Stomach smooth muscle (tissue), 2 donors: ENCODE measurements around the gene ITPRID2.
"Not testable (repeated sequence)": the region's sequence is repeated elsewhere in the genome, so short reads cannot be mapped to it uniquely, and the experiment has no call there.

Experiments used
- H3K27ac ChIP-seq: one replicate; pipeline ENCODE4 v1.7.0; 2013; ENCODE audit warnings: mild to moderate bottlenecking, low read length, inconsistent platforms
- H3K27me3 ChIP-seq, 2 donors: one replicate each; pipeline ENCODE4 v1.7.0; 2013; ENCODE audit warnings: low read length in 2 of 2; ENCODE audit not compliant: insufficient read depth in 2 of 2, control insufficient read depth in 1 of 2
- H3K36me3 ChIP-seq, 2 donors: one replicate each; pipeline ENCODE4 v1.7.0; 2013; ENCODE audit warnings: low read length in 2 of 2; ENCODE audit not compliant: control insufficient read depth in 2 of 2, insufficient read depth in 2 of 2
- H3K4me1 ChIP-seq: one replicate; pipeline ENCODE4 v1.7.0; 2013; ENCODE audit warnings: low read length; ENCODE audit not compliant: control insufficient read depth, insufficient read depth
- H3K4me3 ChIP-seq, 2 donors: one replicate each; pipeline ENCODE4 v1.7.0; 2013; ENCODE audit warnings: low read length in 2 of 2
- H3K9ac ChIP-seq, 2 donors: one replicate each; pipeline ENCODE4 v1.7.0; 2013; ENCODE audit warnings: low read length in 2 of 2, mild to moderate bottlenecking in 1 of 2
- H3K9me3 ChIP-seq, 2 donors: one replicate each; pipeline ENCODE4 v1.7.0; 2013; ENCODE audit warnings: low read length in 2 of 2; ENCODE audit not compliant: control insufficient read depth in 2 of 2
- donor health status: healthy.
- donor health status: Pancreatic carcinoma.

The ITPRID2 gene

GRCh38 chr2:181947273-181947672 is 55.7 kb downstream of the ITPRID2 start:
- no peaks in the 10 kb centered on the region for H3K27me3 ChIP-seq
- no peak overlapping the region for H3K9ac ChIP-seq
- no peaks in the 10 kb centered on the region for H3K9me3 ChIP-seq
- H3K4me3 ChIP-seq: no peak overlapping the region
- no peaks in the 10 kb centered on the region for H3K36me3 ChIP-seq
- no peaks in the 10 kb centered on the region for H3K4me1 ChIP-seq
- no peak overlapping the region for H3K27ac ChIP-seq

GRCh38 chr2:181948227-181948626 is 56.7 kb downstream of the ITPRID2 start:
- H3K27ac ChIP-seq: no peak overlapping the region
- H3K36me3 ChIP-seq: no peaks in the 10 kb centered on the region
- no peak overlapping the region for H3K9ac ChIP-seq
- H3K4me1 ChIP-seq: no peaks in the 10 kb centered on the region
- no peak overlapping the region for H3K4me3 ChIP-seq
- no peaks in the 10 kb centered on the region for H3K9me3 ChIP-seq
- no peaks in the 10 kb centered on the region for H3K27me3 ChIP-seq

- Histone ChIP-seq H3K4me3 (no peak overlapping the region), H3K36me3 (no peaks in the 10 kb centered on the region), H3K9ac (no peak overlapping the region), H3K27ac (no peak overlapping the region), H3K9me3 (no peaks in the 10 kb centered on the region), H3K27me3 (no peaks in the 10 kb centered on the region), H3K4me1 (no peaks in the 10 kb centered on the region)
These were observed 57.5 kb downstream of the ITPRID2 start for GRCh38 chr2:181949047-181949446.

GRCh38 chr2:181952404-181953226 is 61.1 kb downstream of the ITPRID2 start:
- Histone ChIP-seq H3K27me3 (no peaks in the 10 kb centered on the region), H3K9me3 (no peaks in the 10 kb centered on the region), H3K27ac (no peak overlapping the region), H3K9ac (no peak overlapping the region), H3K4me3 (no peak overlapping the region), H3K36me3 (no peaks in the 10 kb centered on the region), H3K4me1 (no peaks in the 10 kb centered on the region)

- Histone ChIP-seq H3K27ac (no peak overlapping the region), H3K9ac (no peak overlapping the region), H3K27me3 (no peaks in the 10 kb centered on the region), H3K4me3 (peak overlapping the region; percentile 23 to 35), H3K9me3 (no peaks in the 10 kb centered on the region), H3K4me1 (no peaks in the 10 kb centered on the region), H3K36me3 (no peaks in the 10 kb centered on the region)
These were observed 62.5 kb downstream of the ITPRID2 start for GRCh38 chr2:181953881-181954537.

- no peaks in the 10 kb centered on the region for H3K9me3 ChIP-seq
- no peak overlapping the region for H3K9ac ChIP-seq
- H3K4me1 ChIP-seq: no peaks in the 10 kb centered on the region
- no peaks in the 10 kb centered on the region for H3K27me3 ChIP-seq
- H3K36me3 ChIP-seq: no peaks in the 10 kb centered on the region
- H3K4me3 ChIP-seq: peak overlapping the region; percentile 23 to 35
- H3K27ac ChIP-seq: no peak overlapping the region
These were observed 63.0 kb downstream of the ITPRID2 start for GRCh38 chr2:181954538-181954883.

- no peak overlapping the region for H3K9ac ChIP-seq
- no peaks in the 10 kb centered on the region for H3K27me3 ChIP-seq
- H3K36me3 ChIP-seq: no peaks in the 10 kb centered on the region
- H3K9me3 ChIP-seq: no peaks in the 10 kb centered on the region
- no peak overlapping the region for H3K4me3 ChIP-seq
- H3K27ac ChIP-seq: no peak overlapping the region
- H3K4me1 ChIP-seq: no peaks in the 10 kb centered on the region
These were observed 63.5 kb downstream of the ITPRID2 start for GRCh38 chr2:181955010-181955409.

GRCh38 chr2:181955866-181956265 is 64.3 kb downstream of the ITPRID2 start:
- H3K9ac ChIP-seq, H3K4me3 ChIP-seq, H3K4me1 ChIP-seq, H3K27ac ChIP-seq, H3K27me3 ChIP-seq, H3K9me3 ChIP-seq, H3K36me3 ChIP-seq: not testable (repeated sequence)

- Histone ChIP-seq H3K36me3 (no peaks in the 10 kb centered on the region), H3K27ac (no peak overlapping the region), H3K9me3 (no peaks in the 10 kb centered on the region), H3K4me1 (no peaks in the 10 kb centered on the region), H3K4me3 (no peak overlapping the region), H3K27me3 (no peaks in the 10 kb centered on the region), H3K9ac (no peak overlapping the region)
These were observed 66.1 kb downstream of the ITPRID2 start for GRCh38 chr2:181957668-181958067.

GRCh38 chr2:181958726-181959125 is 67.2 kb downstream of the ITPRID2 start:
- Histone ChIP-seq H3K9ac (no peak overlapping the region), H3K4me3 (no peak overlapping the region), H3K9me3 (no peaks in the 10 kb centered on the region), H3K36me3 (no peaks in the 10 kb centered on the region), H3K4me1 (no peaks in the 10 kb centered on the region), H3K27ac (no peak overlapping the region), H3K27me3 (no peaks in the 10 kb centered on the region)

GRCh38 chr2:181959508-181959907 is 68.0 kb downstream of the ITPRID2 start:
- H3K9me3 ChIP-seq: no peaks in the 10 kb centered on the region
- no peaks in the 10 kb centered on the region for H3K27me3 ChIP-seq
- H3K4me1 ChIP-seq: no peaks in the 10 kb centered on the region
- no peak overlapping the region for H3K4me3 ChIP-seq
- no peak overlapping the region for H3K27ac ChIP-seq
- no peak overlapping the region for H3K9ac ChIP-seq
- H3K36me3 ChIP-seq: no peaks in the 10 kb centered on the region
